Ovary (tissue), 3 donors: ENCODE measurements around the gene PRKD3.

Source experiments
- CTCF ChIP-seq, 3 donors: fragments of 450-650 bp in 2 of 3; fragments of 200-600 bp in 1 of 3; IDR thresholded peaks; one replicate each; pipeline versions ENCODE4 v1.5.1 to v1.8.0; 2016 to 2022; ENCODE audit warnings: antibody characterized with exemption in 3 of 3, mild to moderate bottlenecking in 1 of 3
- EP300 ChIP-seq: sonication (generic); formaldehyde crosslinking; IDR thresholded peaks from one replicate; pipeline ENCODE4 v1.6.1; 2017; ENCODE audit warnings: antibody characterized with exemption
- donor health status: DM: no; HTN: no; CAD: no.

- TF ChIP-seq CTCF (IDR thresholded peaks at IDR 0.05) (no peak), EP300 (no peak)
Observed at GRCh38 chr2:37287966-37288365, 36.7 kb downstream of the PRKD3 start.
